Lower lobe of right lung (tissue), 2 donors: Measurements from ENCODE around the gene FBXO10. TPM values are rescaled to one million over a fixed set of nuclear protein-coding genes. Genes with fewer than 3 reads are reported as not detected.
"Not testable (repeated sequence)": the region's sequence is repeated elsewhere in the genome, so short reads cannot be mapped to it uniquely, and the experiment has no call there.

Experiments used
- ATAC-seq, 2 donors: fragments of 200-7000 bp; cut with Tn5 transposase; one replicate each; pipeline ENCODE4 v1.9.1; 2020 to 2022; ENCODE audit warnings: mild to moderate bottlenecking in 2 of 2, moderate library complexity in 2 of 2
- DNase-seq: peaks from one replicate; pipeline ENCODE4 v3.0.0-alpha.2; 2020
- H3K27ac ChIP-seq: fragments of 200-600 bp; one replicate; pipeline ENCODE4 v1.8.0; 2022
- H3K27me3 ChIP-seq: fragments of 200-600 bp; one replicate; pipeline ENCODE4 v1.8.0; 2022; ENCODE audit warnings: low read depth
- H3K36me3 ChIP-seq: fragments of 200-600 bp; one replicate; pipeline ENCODE4 v1.8.0; 2022; ENCODE audit warnings: mild to moderate bottlenecking
- H3K4me1 ChIP-seq: fragments of 200-600 bp; one replicate; pipeline ENCODE4 v1.8.0; 2022
- H3K4me3 ChIP-seq: fragments of 200-600 bp; one replicate; pipeline ENCODE4 v1.8.0; 2022; ENCODE audit warnings: mild to moderate bottlenecking
- H3K9me3 ChIP-seq: fragments of 200-600 bp; one replicate; pipeline ENCODE4 v1.8.0; 2022
- intact Hi-C: fragments of 100-400 bp; cut with DNase I; formaldehyde crosslinking; loops from one replicate; pipeline ENCODE4 v1.11.0; 2022
- total RNA-seq: library from RNA; stranded (reverse); fragmentation: NEBNext Ultra II Directional; extraction: Animal tissue kit (Norgen Biotek cat#: 25700); gene quantifications from one replicate; pipeline ENCODE4 v1.2.1, GENCODE V29; 2021
- TF ChIP-seq, protein P1 (sequence below): fragments of 200-600 bp; IDR thresholded peaks from one replicate; pipeline ENCODE4 v1.8.0; 2022; ENCODE audit warnings: antibody characterized with exemption, mild to moderate bottlenecking
- donor health status: DM: no; HTN: yes; CAD: no; lungs with severe emphysema.

The FBXO10 gene
- total RNA-seq, 1 donor from 2014 or later, result 10.2 TPM

DNA sequence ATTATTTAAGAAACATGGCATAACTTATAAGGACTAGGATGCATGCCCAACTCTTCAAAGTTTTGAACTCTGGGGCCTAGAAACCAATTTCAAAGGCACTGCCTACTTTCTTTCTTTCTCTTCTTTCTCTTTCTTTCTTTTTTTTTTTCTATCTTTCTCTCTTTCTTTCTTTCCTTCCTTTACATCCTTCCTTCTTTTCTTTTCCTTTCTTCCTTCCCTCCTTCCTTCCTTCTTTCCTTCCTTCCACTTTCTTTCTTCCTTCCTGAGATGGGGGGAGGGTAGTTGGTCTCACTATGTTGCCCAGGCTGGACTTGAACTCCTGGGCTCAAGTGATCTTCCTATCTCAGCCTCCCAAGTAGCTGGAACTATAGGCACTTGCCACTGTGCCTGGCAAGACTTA is 32.1 kb upstream of the FBXO10 start:
- H3K27ac ChIP-seq, result no peak overlapping the region
- intact Hi-C loops, result no loop called here
- ATAC-seq, result no peak
- no peaks in the 10 kb centered on the region for H3K4me1 ChIP-seq
- H3K4me3 ChIP-seq, result no peak overlapping the region
- TF ChIP-seq, protein P1, sequence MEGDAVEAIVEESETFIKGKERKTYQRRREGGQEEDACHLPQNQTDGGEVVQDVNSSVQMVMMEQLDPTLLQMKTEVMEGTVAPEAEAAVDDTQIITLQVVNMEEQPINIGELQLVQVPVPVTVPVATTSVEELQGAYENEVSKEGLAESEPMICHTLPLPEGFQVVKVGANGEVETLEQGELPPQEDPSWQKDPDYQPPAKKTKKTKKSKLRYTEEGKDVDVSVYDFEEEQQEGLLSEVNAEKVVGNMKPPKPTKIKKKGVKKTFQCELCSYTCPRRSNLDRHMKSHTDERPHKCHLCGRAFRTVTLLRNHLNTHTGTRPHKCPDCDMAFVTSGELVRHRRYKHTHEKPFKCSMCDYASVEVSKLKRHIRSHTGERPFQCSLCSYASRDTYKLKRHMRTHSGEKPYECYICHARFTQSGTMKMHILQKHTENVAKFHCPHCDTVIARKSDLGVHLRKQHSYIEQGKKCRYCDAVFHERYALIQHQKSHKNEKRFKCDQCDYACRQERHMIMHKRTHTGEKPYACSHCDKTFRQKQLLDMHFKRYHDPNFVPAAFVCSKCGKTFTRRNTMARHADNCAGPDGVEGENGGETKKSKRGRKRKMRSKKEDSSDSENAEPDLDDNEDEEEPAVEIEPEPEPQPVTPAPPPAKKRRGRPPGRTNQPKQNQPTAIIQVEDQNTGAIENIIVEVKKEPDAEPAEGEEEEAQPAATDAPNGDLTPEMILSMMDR, result no peak
- H3K27me3 ChIP-seq, result no peaks in the 10 kb centered on the region
- DNase-seq, result no peak
- no peaks in the 10 kb centered on the region for H3K36me3 ChIP-seq
- H3K9me3 ChIP-seq, result no peaks in the 10 kb centered on the region

DNA sequence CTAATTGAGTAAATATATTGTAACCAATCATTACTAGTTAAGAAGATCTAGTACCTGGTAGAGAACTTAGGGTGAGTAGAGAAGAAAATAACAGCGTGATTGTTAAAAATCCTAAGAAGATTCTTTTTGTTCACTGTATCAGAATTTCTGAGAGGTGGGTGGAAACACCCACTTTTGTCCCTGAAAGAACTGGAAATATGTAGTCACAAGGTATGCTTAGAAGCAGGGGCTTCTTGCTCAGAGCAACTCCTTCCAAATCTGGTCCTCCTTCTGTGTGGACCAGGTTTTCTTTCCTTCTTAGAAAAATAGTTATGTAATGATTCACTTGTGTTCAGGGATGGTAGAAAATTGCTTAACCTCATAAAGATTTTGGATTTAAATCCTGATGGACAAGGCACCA is 28.1 kb upstream of the FBXO10 start:
- intact Hi-C loops, result no loop called here
- no peaks in the 10 kb centered on the region for H3K9me3 ChIP-seq
- TF ChIP-seq, protein P1, result no peak
- no peaks in the 10 kb centered on the region for H3K4me1 ChIP-seq
- H3K36me3 ChIP-seq, result no peaks in the 10 kb centered on the region
- no peak overlapping the region for H3K27ac ChIP-seq
- DNase-seq (no peak), ATAC-seq (no peak)
- H3K27me3 ChIP-seq, result peaks cover 3% of the 10 kb centered on the region
- no peak overlapping the region for H3K4me3 ChIP-seq

DNA sequence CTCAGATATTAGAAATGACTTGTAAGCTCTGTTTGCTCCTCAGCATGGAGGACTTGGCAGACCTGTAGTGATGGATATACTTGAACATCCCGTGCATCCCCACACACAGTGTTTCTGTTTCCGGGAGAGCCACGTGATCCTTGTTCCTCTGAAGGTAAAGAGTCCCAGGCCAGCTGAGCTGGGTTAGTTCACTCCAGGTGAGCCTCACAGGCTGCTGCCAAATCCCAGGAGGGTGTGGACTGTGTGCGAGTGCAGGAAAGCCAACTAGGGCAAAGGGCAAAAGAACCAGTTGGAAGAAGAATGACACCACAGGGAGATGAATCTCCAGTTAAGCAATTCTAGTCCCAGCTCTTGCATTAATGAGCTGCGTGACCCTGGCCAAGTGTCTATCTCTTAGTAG is 26.6 kb upstream of the FBXO10 start:
- Histone ChIP-seq H3K27ac (no peak overlapping the region), H3K4me3 (no peak overlapping the region), H3K4me1 (no peaks in the 10 kb centered on the region), H3K36me3 (no peaks in the 10 kb centered on the region), H3K9me3 (no peaks in the 10 kb centered on the region), H3K27me3 (peaks cover 3% of the 10 kb centered on the region)
- TF ChIP-seq, protein P1, result no peak
- ATAC-seq, result peak; percentile 74 to 80
- DNase-seq, result peak; percentile 60
- intact Hi-C loops, result no loop called here

DNA sequence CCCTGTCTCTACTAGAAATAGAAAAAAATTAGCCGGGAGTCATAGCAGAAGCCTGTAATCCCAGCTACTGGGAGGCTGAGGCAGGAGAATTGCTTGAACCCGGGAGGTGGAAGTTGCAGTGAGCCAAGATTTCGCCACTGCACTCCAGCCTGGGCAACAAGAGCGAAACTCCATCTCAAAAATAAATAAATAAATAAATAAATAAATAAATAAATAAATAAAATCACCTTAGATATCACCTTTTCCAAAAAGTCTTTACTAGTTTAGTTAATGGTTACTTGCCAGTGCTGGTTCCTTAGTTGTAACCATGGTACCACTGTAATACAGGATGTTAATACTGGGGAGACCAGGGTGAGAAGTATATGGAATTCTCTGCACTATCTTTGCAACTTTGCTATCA is 25.9 kb upstream of the FBXO10 start:
- H3K4me3 ChIP-seq, H3K36me3 ChIP-seq, DNase-seq, ATAC-seq, intact Hi-C loops, H3K9me3 ChIP-seq, H3K27ac ChIP-seq, H3K4me1 ChIP-seq, H3K27me3 ChIP-seq: not testable (repeated sequence)

DNA sequence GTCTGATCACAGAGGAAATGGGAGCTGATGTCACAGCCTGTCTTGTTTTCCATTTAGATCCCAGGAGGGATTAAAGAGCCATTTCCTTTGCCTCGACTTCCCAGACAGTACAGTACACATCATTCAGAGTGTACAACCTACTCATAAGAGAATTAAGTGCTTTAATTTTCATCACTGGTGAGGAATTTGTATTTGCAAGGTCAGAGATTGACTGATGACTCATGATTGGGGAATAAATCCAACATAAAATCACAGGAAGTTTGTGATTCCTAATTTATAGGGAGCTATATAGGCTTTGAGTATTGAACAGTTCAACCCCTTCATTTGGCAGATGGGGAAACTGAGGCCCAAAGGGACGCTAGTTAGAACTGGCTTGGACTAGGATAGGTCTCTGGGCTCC is 20.3 kb upstream of the FBXO10 start:
- TF ChIP-seq, protein P1, result no peak
- H3K36me3 ChIP-seq, result no peaks in the 10 kb centered on the region
- H3K27me3 ChIP-seq, result no peaks in the 10 kb centered on the region
- H3K4me1 ChIP-seq, result peaks cover 15% of the 10 kb centered on the region
- ATAC-seq (no peak), DNase-seq (no peak)
- H3K27ac ChIP-seq, result no peak overlapping the region
- H3K9me3 ChIP-seq, result no peaks in the 10 kb centered on the region
- intact Hi-C loops, result no loop called here
- H3K4me3 ChIP-seq, result no peak overlapping the region

DNA sequence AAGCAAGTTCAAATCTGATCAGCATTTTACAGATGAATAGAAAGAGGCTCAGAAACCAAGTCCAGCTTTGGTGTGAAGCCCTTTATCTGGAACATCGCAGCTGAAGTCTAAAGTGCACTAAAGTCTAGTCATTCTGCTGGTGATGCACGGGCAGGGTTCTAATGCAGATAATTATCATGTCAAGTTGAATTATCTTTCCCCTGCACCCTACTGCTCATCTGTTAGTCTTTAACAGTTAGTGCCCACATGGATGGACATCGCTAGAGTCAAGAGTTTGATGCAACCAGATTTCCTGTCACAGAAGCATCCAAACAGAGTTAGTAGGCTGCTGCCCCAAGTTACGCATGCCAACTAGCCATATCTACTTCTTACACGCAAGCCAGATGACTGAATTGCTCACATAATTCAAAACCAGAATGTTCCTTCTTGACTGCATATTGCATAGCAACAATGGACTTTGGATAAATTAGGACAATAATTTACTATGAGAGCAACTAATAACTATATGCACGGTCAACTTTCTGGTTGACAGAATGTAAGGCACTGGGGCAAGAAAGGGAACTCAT is 17.8 kb upstream of the FBXO10 start:
- Histone ChIP-seq H3K27ac (no peak overlapping the region), H3K36me3 (peaks cover 1% of the 10 kb centered on the region), H3K4me3 (no peak overlapping the region), H3K4me1 (peaks cover 31% of the 10 kb centered on the region), H3K27me3 (no peaks in the 10 kb centered on the region), H3K9me3 (no peaks in the 10 kb centered on the region)
- TF ChIP-seq, protein P1, result no peak
- intact Hi-C loops, result no loop called here
- DNase-seq (no peak), ATAC-seq (no peak)
